CD4-positive, alpha-beta T cell treated with Interleukin-10 for 1 hour (primary cell): ENCODE results near the gene VIPR1.

Experiments
- DNase-seq: peaks from one replicate; pipeline ENCODE4 v3.0.0-alpha.2; 2020

Gene VIPR1

DNA sequence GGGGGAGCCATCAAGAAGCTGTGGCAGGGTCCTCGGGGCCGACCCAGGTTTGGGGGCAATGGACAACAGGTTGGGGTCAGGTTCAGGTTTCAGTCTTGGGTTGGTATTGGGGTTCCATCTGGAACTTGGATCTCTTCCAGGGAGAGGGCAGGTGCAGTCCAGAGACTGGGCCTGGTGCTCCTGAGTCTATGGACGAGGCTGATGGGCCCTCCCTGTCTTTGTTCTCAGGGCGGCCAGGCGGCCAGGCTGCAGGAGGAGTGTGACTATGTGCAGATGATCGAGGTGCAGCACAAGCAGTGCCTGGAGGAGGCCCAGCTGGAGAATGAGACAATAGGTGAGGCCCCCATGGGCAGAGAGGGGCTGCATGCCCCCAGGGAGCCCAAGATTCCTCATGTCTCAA lies 11.1 kb downstream of the VIPR1 start:
- DNase-seq = no peak

DNA sequence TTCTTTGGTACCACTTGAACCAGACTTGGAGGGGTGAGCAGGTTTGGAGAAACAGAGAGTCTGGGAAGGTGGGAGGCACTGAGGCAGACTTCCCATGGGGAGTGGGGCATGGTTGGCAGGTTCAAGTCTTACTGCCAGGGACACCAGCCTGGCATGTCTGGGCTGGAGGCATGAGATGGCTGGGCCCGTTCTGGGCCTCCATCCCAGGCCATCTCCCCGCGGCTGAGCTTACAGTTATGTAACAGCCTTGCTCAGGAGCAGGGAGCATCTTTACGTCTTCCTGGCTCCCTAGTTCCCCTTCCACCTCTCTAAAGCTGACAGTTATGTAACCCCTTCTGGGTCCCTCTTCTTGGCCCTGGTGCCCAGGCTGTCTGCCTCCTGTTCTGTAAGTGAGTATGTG lies 12.4 kb downstream of the VIPR1 start:
- no peak for DNase-seq

DNA sequence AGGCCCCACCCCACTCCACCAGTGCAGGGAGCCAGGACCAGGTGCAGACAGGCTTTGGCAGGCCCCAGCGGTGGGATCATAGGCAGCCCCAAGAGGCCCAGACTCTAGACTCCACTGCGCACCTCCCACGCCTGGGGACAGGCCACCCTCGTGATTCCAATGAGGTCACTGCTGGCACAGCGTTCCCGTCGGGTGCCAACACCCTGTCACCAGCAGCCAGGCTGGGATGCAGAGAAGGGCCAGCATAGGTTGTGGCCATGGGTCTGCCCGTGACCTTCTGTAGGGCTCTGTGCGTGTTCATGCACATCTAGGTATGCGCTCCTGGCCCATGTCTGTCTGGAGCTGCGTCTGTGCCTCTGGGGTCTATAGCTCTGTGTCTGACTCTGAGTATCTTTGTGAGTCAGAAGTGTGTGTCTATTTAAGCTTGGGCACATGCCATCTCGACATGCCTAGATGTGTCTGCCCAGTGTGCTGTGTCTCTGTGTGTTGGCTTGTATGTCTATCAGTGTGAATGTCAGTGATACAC lies 13.0 kb downstream of the VIPR1 start:
- no peak for DNase-seq

DNA sequence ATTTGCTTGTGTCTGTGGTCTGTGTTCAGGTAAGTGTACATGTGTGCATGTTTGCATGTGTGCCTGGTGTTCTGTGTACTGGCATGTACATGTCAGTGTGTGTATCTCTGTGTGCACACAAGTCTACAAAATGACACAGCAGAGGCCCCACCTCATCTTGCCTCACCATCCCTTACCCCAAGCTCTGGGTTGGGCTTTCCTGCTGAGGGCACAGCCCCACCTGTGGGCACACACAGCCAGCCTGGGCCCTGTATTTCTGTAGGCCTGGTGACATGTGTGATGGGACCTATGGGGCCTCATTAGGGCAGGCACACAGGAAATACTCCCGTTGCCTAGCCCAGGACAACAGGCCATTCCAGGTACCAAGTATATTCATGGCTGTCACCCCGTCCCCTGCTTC lies 13.5 kb downstream of the VIPR1 start:
- DNase-seq = no peak

DNA sequence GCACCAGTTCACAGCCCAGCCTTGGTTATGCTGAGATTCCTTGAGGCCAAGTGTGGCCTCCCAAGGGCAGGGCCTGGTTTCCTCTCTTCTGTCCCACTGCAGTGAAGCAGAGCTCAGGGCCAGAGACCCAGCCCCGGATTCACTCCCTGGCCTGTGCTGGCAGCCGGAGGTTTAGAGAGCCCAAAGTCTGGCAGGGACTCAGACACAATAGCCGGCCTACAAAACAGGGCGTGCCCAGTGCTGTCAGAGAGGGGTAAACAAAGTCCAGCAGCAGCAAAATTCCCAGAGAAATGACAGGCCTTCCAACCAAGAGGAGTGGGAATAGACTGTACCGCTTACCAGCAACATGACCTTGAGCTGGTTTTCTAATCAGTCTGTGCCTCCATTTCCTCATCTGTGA lies 14.0 kb downstream of the VIPR1 start:
- DNase-seq = no peak

DNA sequence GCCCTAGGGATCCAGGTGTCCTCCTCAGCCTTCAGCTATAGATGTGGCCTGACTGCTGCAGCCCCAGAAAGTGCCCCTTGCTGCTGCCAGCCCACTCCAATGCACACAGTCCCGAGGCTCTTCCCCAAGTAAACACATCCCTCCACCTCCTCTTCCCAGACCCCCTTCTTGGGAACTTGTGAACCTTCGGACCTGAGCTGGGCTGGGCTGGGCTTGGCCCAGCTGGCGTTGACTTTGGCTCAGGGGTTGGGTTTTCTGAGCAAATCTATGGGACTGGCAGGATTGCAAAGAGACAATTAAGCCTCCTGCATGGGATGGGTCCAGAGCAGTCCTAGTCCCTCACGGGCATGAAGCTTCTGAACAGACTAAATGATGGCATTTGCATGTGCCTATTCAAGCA lies 14.7 kb downstream of the VIPR1 start:
- DNase-seq = no peak

DNA sequence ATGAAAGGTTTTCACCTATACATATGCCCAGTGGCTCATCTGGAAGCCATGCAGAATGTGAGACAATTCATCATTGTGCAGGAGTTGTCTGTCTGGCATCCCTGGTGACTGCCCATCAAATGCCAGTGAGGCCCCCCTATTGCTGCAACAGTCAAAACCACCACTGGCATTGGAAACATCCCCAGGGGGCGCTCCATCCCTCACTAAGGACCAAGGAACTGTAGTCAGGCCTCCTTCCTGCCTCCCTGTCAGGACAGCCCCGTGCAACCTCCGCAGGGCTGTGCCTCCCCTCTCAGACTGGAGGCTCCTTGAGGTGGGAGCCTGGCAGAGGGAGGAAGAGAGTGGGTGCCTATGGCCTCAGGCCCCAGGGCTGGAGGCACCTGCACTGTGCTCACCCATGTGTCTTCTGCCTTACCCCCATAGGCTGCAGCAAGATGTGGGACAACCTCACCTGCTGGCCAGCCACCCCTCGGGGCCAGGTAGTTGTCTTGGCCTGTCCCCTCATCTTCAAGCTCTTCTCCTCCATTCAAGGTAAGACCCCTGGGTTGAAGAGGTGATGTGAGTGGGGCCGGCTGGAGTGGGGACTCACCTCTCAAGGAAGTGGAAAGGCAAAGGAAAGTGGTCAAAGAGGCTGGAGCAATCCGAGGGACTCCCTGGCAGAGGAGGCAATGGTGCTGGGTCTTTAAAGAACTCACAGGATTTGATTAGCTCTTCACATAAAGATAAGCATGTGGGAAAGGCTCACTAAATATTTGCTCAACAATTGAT lies 16.5 kb downstream of the VIPR1 start:
- DNase-seq = peak; percentile 70

DNA sequence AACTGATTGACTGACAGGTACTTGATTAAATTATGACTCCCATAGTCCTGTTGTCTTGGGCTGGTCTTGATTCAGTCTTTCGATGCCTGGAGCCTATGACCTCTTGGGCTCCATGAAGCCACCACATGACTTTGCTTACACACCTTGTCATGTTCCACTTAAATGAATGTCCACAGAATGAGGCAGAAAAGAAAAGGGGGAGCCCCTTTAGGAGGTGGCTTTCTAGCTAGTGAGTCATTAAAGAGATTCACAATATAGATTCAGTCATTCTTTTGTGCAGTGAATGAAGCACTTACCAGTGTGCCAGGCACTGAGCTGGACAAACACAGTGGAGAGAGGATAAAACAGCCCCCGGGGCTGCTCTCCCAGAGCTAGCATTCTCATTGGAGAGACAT lies 17.1 kb downstream of the VIPR1 start:
- no peak for DNase-seq

DNA sequence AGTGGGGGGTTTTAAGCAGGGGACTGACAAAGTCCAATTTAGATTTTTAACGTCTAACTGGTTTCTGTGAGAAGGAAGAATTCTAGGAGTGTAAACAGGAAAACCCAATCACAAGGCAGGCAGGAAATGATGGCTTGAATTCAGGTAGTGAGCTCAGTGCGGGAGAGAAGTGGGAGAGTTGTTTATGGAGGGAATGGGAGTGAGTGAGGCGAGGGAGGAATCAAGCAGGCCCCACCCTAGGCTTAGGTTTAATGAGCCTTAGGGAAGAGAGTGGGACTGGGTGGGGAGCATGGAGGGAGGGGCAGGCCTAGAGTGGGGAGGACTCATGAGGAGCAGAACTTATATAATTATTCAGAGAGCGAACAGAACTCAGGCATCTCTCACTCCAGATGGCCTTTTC lies 17.9 kb downstream of the VIPR1 start:
- DNase-seq = no peak

DNA sequence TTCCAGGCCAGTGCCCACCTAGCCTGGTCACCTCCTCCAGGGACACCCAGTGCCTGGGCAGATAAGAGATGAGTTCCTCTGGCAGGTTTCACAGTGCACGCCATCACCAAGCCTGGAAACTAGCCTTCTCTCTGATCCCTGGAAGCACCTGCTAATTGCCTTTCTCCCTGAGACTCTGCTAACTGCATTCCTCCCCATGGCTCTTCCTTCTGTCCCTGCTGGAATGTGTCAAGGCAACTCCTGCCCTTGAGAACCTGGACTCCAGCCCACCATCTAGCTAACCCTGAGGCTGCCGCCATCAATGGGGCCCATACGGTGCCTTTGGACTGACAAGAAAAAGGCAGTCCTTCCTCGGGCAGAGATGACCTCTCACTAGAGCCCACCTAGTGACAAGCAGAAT lies 18.5 kb downstream of the VIPR1 start:
- DNase-seq = no peak

DNA sequence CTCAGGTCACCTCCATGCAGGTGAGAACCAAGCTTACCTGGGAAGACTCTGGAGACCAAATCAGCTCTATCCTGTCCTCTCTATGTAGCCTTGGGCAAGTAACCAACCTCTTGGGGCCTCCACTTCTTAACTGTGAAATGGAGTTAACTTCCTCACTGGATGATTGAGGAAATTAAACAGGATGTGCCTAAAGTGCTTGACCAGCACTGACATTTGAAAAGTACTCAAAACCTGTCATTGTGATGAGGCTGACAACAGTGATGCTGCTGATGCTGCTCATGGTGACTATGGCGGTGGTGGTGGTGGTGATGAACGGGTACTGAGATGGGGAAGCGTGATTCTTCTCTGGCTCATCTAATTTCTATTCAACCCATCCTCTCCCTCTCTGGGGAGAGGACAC lies 22.3 kb downstream of the VIPR1 start:
- no peak for DNase-seq

DNA sequence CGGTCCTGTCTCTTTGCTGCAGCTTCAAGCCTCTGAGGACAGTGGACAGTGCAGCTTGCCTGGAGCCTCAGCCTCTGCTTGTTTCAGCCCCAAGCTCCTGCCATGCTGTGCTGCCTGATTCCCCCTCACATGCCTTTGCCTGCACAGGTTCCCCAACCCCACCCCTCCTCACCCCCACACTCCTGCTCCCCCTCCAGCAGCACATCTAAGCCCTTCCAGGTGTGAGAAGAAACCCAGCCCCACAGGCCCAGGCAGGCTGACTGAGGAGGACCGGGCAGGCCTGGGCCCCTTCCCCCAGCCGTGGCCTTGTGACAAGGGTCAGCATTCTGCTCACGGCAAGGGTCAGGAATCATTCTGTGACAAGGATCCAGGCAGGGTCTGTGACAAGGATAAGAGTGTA lies 22.8 kb downstream of the VIPR1 start:
- no peak for DNase-seq

DNA sequence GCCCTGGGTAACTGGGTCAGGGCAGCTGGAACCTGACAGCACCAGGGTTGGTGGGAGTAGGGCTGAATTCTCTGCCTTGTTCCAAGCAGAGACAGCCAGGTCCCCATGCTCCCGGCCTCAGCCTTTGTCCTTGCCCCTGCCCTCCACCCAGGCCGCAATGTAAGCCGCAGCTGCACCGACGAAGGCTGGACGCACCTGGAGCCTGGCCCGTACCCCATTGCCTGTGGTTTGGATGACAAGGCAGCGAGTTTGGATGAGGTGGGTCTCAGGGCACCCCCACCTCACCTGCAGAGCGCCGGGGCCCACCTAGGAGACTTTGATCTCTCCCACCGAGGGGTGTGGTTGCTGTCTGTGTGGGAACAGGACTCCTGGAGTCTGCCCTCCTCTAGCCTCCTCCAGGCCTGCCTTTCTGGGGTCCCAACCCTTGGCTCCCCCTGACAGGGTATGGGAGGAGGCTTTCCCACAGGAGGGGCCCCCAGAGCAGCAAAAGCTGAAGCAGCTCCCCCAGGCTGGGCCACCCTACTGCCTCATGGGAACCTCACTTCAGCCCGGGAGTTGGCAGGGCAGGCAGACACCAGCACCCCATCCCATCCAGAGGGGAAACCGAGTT lies 23.4 kb downstream of the VIPR1 start:
- DNase-seq = no peak

DNA sequence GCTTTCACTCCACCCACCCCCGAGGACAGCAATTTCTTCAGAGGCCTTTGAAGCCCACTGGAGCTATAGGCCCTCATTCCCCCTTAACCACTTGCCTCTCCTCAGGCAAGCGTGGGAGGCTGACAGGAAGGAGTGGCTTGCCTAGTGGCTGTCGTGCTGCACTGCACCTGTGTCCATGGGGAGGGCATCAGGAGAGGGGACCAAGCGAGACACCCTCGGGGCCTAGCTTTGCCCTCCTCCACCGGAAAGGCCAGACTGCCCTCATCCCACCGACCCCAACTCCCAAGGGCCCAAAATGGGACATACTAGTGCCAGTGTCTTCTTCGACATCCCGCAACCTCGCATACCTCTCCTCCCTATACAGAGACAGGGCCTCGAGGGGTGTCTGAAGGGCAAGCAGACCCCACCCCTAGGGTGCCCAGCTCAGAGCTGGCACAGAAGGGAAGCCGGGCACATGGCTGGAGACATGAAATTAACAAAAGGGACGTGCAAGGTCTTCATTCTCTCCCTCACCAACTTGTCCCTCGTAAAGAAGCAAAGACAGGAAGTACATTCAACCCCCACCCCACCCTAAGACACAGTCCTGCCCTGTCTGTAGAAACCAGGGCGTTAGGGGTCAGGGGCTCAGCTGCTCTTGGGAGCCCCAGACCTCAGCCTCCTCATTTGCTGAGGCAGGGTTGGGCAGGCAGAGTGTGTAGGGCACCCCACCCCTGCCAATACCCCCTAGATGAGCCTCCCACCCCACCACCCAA lies 24.3 kb downstream of the VIPR1 start:
- DNase-seq = peak; percentile 57

DNA sequence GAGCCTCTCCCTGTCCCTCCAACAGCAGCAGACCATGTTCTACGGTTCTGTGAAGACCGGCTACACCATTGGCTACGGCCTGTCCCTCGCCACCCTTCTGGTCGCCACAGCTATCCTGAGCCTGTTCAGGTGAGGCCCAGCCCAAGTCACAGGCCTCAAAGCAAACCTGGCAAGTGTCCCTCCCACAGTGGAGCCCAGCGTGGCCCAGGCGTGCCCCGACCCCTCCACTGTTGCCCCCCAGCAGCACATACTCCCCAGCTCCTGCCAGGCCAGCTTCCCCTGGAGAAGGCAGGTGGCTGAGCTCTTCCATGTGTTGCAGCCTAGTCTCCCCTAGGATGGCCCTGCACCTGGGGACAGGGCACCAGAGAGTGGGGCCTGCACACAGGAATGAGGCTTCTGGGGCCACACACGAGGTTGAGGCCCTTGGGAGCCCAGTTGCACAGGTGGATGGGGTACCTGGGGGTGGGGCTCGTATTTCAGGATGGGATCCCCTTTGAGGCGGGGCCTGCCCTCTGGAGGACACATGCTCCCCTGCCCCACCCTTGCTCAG lies 25.0 kb downstream of the VIPR1 start:
- DNase-seq = no peak

DNA sequence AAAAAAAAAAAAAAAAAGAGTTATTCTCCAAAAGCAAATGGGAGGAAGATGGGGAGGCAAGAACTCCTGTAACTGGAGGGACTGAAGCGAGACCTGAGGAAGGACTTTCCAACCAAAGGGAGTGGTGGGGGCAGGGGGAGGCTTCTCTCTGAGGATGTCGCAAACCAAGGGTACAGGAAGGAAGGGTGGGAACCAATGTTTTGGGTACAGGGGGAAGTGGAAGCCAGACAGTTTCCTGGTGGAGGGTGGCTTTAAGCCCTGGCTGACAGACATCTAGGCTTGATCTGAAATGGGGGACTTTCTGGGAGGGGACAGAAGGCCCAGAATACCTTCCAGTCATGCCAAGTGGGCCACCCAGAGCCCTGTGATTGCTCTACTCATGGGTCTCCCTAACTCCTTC lies 27.0 kb downstream of the VIPR1 start:
- peak; percentile 55 for DNase-seq

DNA sequence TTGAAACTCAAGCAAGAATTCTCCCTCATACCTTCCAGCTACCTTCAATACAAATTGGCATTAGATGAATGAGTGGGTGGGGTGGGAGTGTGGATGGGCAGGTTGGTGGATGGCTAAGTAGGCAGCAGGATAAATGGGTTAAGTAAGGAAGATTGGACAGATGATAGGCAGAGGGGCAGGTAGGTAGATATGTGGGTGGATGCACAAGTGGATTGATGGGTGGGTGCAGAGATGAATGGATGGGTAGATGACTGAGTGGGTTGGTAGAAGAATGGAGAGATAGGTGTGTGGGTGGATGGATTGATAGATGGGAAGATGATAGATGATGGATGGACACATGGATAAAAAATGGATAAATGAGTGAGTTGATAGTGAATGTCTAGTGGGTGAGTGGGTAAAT lies 27.6 kb downstream of the VIPR1 start:
- no peak for DNase-seq

DNA sequence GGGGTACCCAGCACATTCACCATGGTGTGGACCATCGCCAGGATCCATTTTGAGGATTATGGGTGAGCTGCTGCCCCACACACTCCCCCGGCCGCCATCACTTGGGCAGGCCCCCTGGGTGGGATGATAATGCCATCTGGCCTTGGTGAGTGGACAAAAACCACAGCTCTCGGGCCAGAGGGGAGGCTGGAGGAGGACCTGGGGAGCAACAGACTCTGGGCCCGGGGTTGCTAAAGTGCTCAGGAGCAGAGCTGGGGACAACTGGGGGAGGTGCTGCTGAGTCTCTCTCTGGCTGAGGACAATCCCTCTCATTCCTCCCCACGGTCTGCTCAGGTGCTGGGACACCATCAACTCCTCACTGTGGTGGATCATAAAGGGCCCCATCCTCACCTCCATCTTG lies 29.0 kb downstream of the VIPR1 start:
- DNase-seq = no peak

DNA sequence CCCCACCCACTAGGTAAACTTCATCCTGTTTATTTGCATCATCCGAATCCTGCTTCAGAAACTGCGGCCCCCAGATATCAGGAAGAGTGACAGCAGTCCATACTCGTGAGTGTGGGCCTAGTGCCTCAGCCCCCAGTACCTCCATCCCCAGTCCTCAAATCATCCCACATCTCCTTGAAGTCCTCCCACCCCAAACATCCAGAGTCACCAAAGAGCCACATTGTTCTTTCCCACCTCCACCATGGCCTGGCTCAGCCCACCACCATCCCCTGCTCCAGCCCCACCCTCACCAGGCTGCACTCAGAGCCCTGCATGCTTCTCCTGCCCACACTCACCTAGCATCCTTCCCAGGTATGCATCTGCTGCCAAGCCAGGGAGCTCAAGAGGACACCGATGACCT lies 29.8 kb downstream of the VIPR1 start:
- DNase-seq = no peak

DNA sequence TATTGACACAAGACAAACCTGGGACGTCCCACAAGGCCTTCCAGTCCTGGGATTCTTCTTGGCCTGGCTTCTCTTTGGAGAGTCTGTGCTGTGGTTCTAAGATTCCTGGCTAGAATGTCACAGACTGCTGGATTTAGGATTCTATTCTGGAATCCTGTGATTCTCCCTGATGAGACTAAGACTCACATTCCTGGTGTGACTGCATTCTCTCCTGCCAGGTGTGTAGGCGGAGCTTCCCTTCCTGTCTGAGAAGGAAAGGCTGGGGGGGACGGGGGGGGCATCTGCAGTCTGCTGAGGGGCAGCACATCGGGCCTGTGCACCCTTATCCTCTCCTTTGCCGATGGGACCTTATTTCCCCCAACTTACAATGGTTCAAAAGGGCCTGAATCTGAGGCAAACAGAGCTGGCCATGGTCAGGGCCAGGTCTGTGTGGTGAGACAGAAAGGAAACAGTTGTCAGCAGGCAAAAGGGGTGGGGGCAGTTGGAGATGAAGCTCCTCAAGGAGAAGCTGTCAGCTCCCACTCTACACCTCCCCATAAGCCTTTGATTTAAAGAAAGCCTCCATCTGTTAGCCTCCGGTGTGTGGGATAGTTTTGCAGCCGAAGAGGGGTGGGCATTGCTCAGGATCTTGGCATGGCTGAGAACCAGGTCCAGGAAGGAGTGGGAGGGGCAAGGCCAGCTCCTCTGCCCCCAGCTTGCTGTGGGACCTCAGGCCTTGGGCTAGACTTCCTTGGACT lies 30.9 kb downstream of the VIPR1 start:
- DNase-seq = no peak

DNA sequence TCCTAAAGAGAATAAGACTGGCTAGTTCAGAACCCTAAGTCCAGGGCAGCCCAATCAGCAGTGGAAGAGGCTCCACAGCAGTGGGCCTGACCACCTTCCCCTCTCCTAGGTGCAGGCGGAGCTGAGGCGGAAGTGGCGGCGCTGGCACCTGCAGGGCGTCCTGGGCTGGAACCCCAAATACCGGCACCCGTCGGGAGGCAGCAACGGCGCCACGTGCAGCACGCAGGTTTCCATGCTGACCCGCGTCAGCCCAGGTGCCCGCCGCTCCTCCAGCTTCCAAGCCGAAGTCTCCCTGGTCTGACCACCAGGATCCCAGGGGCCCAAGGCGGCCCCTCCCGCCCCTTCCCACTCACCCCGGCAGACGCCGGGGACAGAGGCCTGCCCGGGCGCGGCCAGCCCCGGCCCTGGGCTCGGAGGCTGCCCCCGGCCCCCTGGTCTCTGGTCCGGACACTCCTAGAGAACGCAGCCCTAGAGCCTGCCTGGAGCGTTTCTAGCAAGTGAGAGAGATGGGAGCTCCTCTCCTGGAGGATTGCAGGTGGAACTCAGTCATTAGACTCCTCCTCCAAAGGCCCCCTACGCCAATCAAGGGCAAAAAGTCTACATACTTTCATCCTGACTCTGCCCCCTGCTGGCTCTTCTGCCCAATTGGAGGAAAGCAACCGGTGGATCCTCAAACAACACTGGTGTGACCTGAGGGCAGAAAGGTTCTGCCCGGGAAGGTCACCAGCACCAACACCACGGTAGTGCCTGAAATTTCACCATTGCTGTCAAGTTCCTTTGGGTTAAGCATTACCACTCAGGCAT lies 33.7 kb downstream of the VIPR1 start:
- DNase-seq = peak; percentile 63

DNA sequence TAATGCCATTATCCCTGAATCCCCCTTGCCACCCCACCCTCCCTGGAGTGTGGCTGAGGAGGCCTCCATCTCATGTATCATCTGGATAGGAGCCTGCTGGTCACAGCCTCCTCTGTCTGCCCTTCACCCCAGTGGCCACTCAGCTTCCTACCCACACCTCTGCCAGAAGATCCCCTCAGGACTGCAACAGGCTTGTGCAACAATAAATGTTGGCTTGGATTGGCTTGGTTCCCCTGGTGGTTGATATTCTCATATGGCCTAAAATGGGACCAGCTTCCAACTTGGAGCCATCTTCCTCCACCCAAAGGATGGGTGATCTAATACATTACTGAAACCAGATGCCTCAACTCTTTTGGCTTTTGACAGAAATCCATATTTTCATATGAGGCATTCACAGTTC lies 34.9 kb downstream of the VIPR1 start:
- DNase-seq = no peak
